ENCODE measurements around the gene MGRN1.

- no peak for TF ChIP-seq CTCF (IDR thresholded peaks at IDR 0.05; ENCODE audit: poor library complexity)
- TF ChIP-seq EZH2 (IDR thresholded peaks at IDR 0.05; ENCODE audit: borderline replicate concordance) = no peak
- no peak for TF ChIP-seq EZH2phosphoT487 (IDR thresholded peaks at IDR 0.05; ENCODE audit: low read depth, severe bottlenecking, unreplicated experiment)
Observed at GRCh38 chr16:4594433-4595410, 29.9 kb upstream of the MGRN1 start.

All from hepatocyte (in vitro differentiated cells).